Sigmoid colon (tissue), 7 donors: ENCODE results near the gene NRSN2. TPM values are rescaled to one million over a fixed set of nuclear protein-coding genes. Genes with fewer than 3 reads are reported as not detected.

Experiments
- DNase-seq: peaks from one replicate; pipeline ENCODE4 v3.0.0-alpha.2; 2019
- H3K27ac ChIP-seq, 4 donors: fragments of 200-600 bp; sonication (generic); one replicate each; pipeline ENCODE4 v1.5.1; 2016 to 2019; ENCODE audit warnings: mild to moderate bottlenecking in 1 of 4
- H3K27me3 ChIP-seq, 3 donors: fragments of 200-600 bp; sonication (generic); one replicate each; pipeline ENCODE4 v1.5.1; 2019; ENCODE audit warnings: mild to moderate bottlenecking in 1 of 3
- H3K36me3 ChIP-seq, 4 donors: fragments of 200-600 bp; sonication (generic); one replicate each; pipeline ENCODE4 v1.5.1; 2016 to 2019
- H3K4me1 ChIP-seq, 4 donors: fragments of 200-600 bp; sonication (generic); one replicate each; pipeline ENCODE4 v1.5.1; 2017 to 2019
- H3K4me3 ChIP-seq, 4 donors: fragments of 200-600 bp; sonication (generic); one replicate each; pipeline ENCODE4 v1.5.1; 2017 to 2019; ENCODE audit warnings: mild to moderate bottlenecking in 2 of 4, moderate library complexity in 1 of 4
- H3K9me3 ChIP-seq, 4 donors: fragments of 200-600 bp in 3 of 4; sonication (generic) in 3 of 4; one replicate each; pipeline versions ENCODE4 v1.5.1 to v1.6.1; 2013 to 2019
- CTCF ChIP-seq, 4 experiments: fragments of 450-650 bp in 3 of 4; fragments of 200-600 bp in 1 of 4; IDR thresholded peaks; one replicate each; pipeline ENCODE4 v1.5.1; 2016 to 2019; ENCODE audit warnings: antibody characterized with exemption in 4 of 4, mild to moderate bottlenecking in 3 of 4, moderate library complexity in 2 of 4
- EP300 ChIP-seq, 4 donors: sonication (generic); formaldehyde crosslinking; IDR thresholded peaks; one replicate each; pipeline ENCODE4 v1.6.1; 2017; ENCODE audit warnings: antibody characterized with exemption in 4 of 4
- POLR2A ChIP-seq, 2 donors: fragments of 450-650 bp; IDR thresholded peaks; one replicate each; pipeline ENCODE4 v1.6.1; 2016; ENCODE audit warnings: antibody characterized with exemption in 2 of 2, mild to moderate bottlenecking in 2 of 2, moderate library complexity in 2 of 2
- POLR2AphosphoS5 ChIP-seq, 4 donors: sonication (generic); formaldehyde crosslinking; IDR thresholded peaks; one replicate each; pipeline ENCODE4 v1.6.1; 2017; ENCODE audit warnings: antibody characterized with exemption in 4 of 4
- WGBS, 2 donors: extraction: QIAGEN DNeasy Blood & Tissue Kit; methylation state at CpG; one replicate each; pipeline ENCODE4 v1.1.7; 2013; 5-methylcytosine and 5-hydroxymethylcytosine counted together
- intact Hi-C: fragments of 100-400 bp; cut with DNase I; formaldehyde crosslinking; loops from one replicate; pipeline ENCODE4 v1.15.1; 2023
- polyA plus RNA-seq, 3 donors: library from polyadenylated mRNA; stranded (reverse); fragments of 200-250 nt; gene quantifications; one replicate each; pipeline ENCODE4 v1.2.3, GENCODE V29; 2013
- total RNA-seq, 4 donors: library from RNA; depleted of rRNA; stranded (reverse); fragments of >200 nt; gene quantifications; one replicate each; pipeline ENCODE4 v1.1.0, GENCODE V29; 2016
- donor health status: healthy with polysubstance abuse.
- donor health status: Bipolar disorder and iron deficiency.
- donor health status: healthy.

Gene NRSN2
- total and polyA plus RNA-seq, 7 donors: 2.3 to 34.3 (median 23.2) TPM

- intact Hi-C loops: no loop called here
- TF ChIP-seq CTCF (IDR thresholded peaks at IDR 0.05) (no peak), POLR2A (IDR thresholded peaks at IDR 0.05) (no peak), EP300 (IDR thresholded peaks at IDR 0.05) (no peak), POLR2AphosphoS5 (IDR thresholded peaks at IDR 0.05) (no peak)
These were observed 34.0 kb upstream of the NRSN2 start for GRCh38 chr20:312866-313265.

GRCh38 chr20:313402-313801 lies 33.5 kb upstream of the NRSN2 start:
- Histone ChIP-seq H3K27ac (no peak overlapping the region), H3K9me3 (no peaks in the 10 kb centered on the region), H3K4me1 (peaks cover 0 to 20% (median 19%) of the 10 kb centered on the region in 4 donors), H3K27me3 (no peaks in the 10 kb centered on the region), H3K36me3 (peaks cover 0 to 6% (median 0%) of the 10 kb centered on the region in 4 donors), H3K4me3 (no peak overlapping the region)
- WGBS, 2 donors: 88 to 91% methylated on average over 5 of the region's 5 CpGs
- no peak for TF ChIP-seq POLR2AphosphoS5 (IDR thresholded peaks at IDR 0.05)
- TF ChIP-seq POLR2A (IDR thresholded peaks at IDR 0.05): no peak
- TF ChIP-seq EP300 (IDR thresholded peaks at IDR 0.05): no peak
- TF ChIP-seq CTCF (IDR thresholded peaks at IDR 0.05): no peak
- DNase-seq: no peak
- intact Hi-C loops: no loop called here

More at GRCh38 chr20:312866-313265, 34.0 kb upstream of the NRSN2 start:
- no peaks in the 10 kb centered on the region for H3K9me3 ChIP-seq
- no peak for DNase-seq
- peaks cover 0 to 20% (median 19%) of the 10 kb centered on the region in 4 donors for H3K4me1 ChIP-seq
- H3K27ac ChIP-seq: no peak overlapping the region
- H3K27me3 ChIP-seq: no peaks in the 10 kb centered on the region
- no peak overlapping the region for H3K4me3 ChIP-seq
- 45 to 83% methylated on average over 1 of the region's 1 CpG for WGBS, 2 donors
- peaks cover 0 to 6% (median 0%) of the 10 kb centered on the region in 4 donors for H3K36me3 ChIP-seq

GRCh38 chr20:313948-314347 lies 33.0 kb upstream of the NRSN2 start:
- Histone ChIP-seq H3K27me3 (no peaks in the 10 kb centered on the region), H3K9me3 (no peaks in the 10 kb centered on the region), H3K27ac (no peak overlapping the region), H3K36me3 (peaks cover 0 to 6% (median 0%) of the 10 kb centered on the region in 4 donors), H3K4me1 (peaks cover 0 to 20% (median 18%) of the 10 kb centered on the region in 4 donors), H3K4me3 (no peak overlapping the region)
- no peak for DNase-seq
- intact Hi-C loops: no loop called here
- TF ChIP-seq POLR2A (IDR thresholded peaks at IDR 0.05) (no peak), POLR2AphosphoS5 (IDR thresholded peaks at IDR 0.05) (no peak), EP300 (IDR thresholded peaks at IDR 0.05) (no peak), CTCF (IDR thresholded peaks at IDR 0.05) (no peak)

GRCh38 chr20:316316-317068 lies 30.4 kb upstream of the NRSN2 start:
- no peak for DNase-seq
- TF ChIP-seq POLR2A (IDR thresholded peaks at IDR 0.05): no peak
- no peak for TF ChIP-seq POLR2AphosphoS5 (IDR thresholded peaks at IDR 0.05)
- no peak for TF ChIP-seq EP300 (IDR thresholded peaks at IDR 0.05)
- no peak for TF ChIP-seq CTCF (IDR thresholded peaks at IDR 0.05)
- H3K36me3 ChIP-seq: peaks cover 0 to 15% (median 0%) of the 10 kb centered on the region in 4 donors
- no peaks in the 10 kb centered on the region for H3K27me3 ChIP-seq
- H3K9me3 ChIP-seq: no peaks in the 10 kb centered on the region
- WGBS, 2 donors: 97% methylated on average over 2 of the region's 2 CpGs
- intact Hi-C loops: no loop called here
- H3K4me1 ChIP-seq: no peaks in the 10 kb centered on the region
- no peak overlapping the region for H3K4me3 ChIP-seq
- H3K27ac ChIP-seq: no peak overlapping the region
